ENCODE results near the gene PCBP3.

GRCh38 chr21:45622416-45623097 is 21.0 kb upstream of the PCBP3 start:
- TF ChIP-seq CTCF (IDR thresholded peaks at IDR 0.05) (no peak), EZH2phosphoT487 (IDR thresholded peaks at IDR 0.05) (no peak)
